Adipose tissue (tissue), 3 donors: Measurements from ENCODE around the gene ATP9B. TPM values are rescaled to one million over a fixed set of nuclear protein-coding genes. Genes with fewer than 3 reads are reported as not detected.

Experiments used
- polyA plus RNA-seq, 3 donors: library from polyadenylated mRNA; stranded (reverse); fragments of 200-250 nt; gene quantifications; one replicate each; pipeline ENCODE4 v1.2.3, GENCODE V29; 2013
- donor health status: healthy with polysubstance abuse.
- donor health status: Bipolar disorder and iron deficiency.
- donor health status: healthy.

Gene ATP9B
- polyA plus RNA-seq, 3 donors = 7.3 to 13.5 (median 9.3) TPM

Other genes with a start within 250 kb of the ATP9B start
- under 1 TPM in 1 of 3 donors, not detected in 2; 0.03 TPM for gene SALL3, start 89.6 kb upstream of the ATP9B start, polyA plus RNA-seq